Endothelial cell (in vitro differentiated cells): ENCODE results near the gene LRP5. TPM values are rescaled to one million over a fixed set of nuclear protein-coding genes. Genes with fewer than 3 reads are reported as not detected.

Experiments used
- DNase-seq: peaks from one replicate; pipeline ENCODE4 v3.0.0; 2021; ENCODE audit warnings: low spot score
- H3K27ac Mint-ChIP-seq: one replicate; pipeline ENCODE4 v1.8.0; 2021; ENCODE audit warnings: mixed read lengths, inconsistent platforms; ENCODE audit not compliant: unreplicated experiment
- H3K27me3 Mint-ChIP-seq: one replicate; pipeline ENCODE4 v1.8.0; 2021; ENCODE audit warnings: mild to moderate bottlenecking, moderate library complexity, mixed read lengths, inconsistent platforms; ENCODE audit not compliant: unreplicated experiment
- H3K36me3 Mint-ChIP-seq: one replicate; pipeline ENCODE4 v1.8.0; 2021; ENCODE audit warnings: mild to moderate bottlenecking, low read depth, mixed read lengths, inconsistent platforms; ENCODE audit not compliant: unreplicated experiment
- H3K4me1 Mint-ChIP-seq: one replicate; pipeline ENCODE4 v1.8.0; 2021; ENCODE audit warnings: mild to moderate bottlenecking, mixed read lengths, inconsistent platforms; ENCODE audit not compliant: unreplicated experiment
- H3K4me3 Mint-ChIP-seq: one replicate; pipeline ENCODE4 v1.8.0; 2021; ENCODE audit warnings: mild to moderate bottlenecking, mixed read lengths, inconsistent platforms; ENCODE audit not compliant: unreplicated experiment
- H3K9me3 Mint-ChIP-seq: one replicate; pipeline ENCODE4 v1.8.0; 2021; ENCODE audit warnings: mixed read lengths, inconsistent platforms; ENCODE audit not compliant: unreplicated experiment
- total RNA-seq: library from RNA; stranded (reverse); fragmentation: NEBNext Ultra II Directional; extraction: Animal tissue kit (Norgen Biotek cat#: 25700); gene quantifications from one replicate; pipeline ENCODE4 v1.2.1, GENCODE V29; 2021; ENCODE audit not compliant: unreplicated experiment
- TF ChIP-seq, protein P1 (sequence below): fragments of 200-600 bp; sonication (generic); IDR thresholded peaks from one replicate; pipeline ENCODE4 v1.5.0; 2021; ENCODE audit warnings: antibody characterized with exemption; ENCODE audit not compliant: unreplicated experiment

LRP5 gene
- total RNA-seq, 1 donor from 2014 or later: 72.3 TPM

DNA sequence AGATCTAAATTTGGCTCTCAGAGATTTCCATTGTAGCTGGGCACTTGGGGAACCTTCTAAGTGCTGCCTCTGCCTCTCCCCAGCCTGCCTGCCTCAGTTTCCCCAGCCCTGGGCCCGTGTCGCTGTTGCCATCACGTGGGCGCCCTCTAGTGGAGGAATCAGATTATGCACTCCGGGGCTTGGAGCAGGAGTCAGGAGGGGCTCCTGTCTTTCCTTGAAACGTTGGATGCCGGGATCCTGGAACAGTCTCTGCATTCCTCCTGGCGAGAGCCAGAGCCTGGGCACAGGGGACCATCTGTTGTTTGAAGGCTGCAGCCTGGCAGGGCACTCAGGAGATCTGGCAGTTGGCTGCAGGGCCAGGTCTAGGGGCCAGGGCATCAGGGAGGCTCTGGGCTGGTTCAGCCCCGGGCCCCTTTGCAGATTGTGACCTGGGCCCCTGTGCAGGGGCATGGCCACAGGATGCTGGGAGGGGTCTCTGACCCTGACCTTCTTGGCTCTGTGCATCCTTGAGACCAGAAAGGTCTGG lies 71.6 kb downstream of the LRP5 start:
- peaks cover 13% of the 10 kb centered on the region for H3K36me3 Mint-ChIP-seq
- no peak overlapping the region for H3K27ac Mint-ChIP-seq
- no peak overlapping the region for H3K4me3 Mint-ChIP-seq
- TF ChIP-seq, protein P1, sequence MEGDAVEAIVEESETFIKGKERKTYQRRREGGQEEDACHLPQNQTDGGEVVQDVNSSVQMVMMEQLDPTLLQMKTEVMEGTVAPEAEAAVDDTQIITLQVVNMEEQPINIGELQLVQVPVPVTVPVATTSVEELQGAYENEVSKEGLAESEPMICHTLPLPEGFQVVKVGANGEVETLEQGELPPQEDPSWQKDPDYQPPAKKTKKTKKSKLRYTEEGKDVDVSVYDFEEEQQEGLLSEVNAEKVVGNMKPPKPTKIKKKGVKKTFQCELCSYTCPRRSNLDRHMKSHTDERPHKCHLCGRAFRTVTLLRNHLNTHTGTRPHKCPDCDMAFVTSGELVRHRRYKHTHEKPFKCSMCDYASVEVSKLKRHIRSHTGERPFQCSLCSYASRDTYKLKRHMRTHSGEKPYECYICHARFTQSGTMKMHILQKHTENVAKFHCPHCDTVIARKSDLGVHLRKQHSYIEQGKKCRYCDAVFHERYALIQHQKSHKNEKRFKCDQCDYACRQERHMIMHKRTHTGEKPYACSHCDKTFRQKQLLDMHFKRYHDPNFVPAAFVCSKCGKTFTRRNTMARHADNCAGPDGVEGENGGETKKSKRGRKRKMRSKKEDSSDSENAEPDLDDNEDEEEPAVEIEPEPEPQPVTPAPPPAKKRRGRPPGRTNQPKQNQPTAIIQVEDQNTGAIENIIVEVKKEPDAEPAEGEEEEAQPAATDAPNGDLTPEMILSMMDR: peak; percentile 97
- H3K9me3 Mint-ChIP-seq: no peaks in the 10 kb centered on the region
- peak; percentile 75 for DNase-seq
- peaks cover 31% of the 10 kb centered on the region for H3K4me1 Mint-ChIP-seq
- H3K27me3 Mint-ChIP-seq: peaks cover 16% of the 10 kb centered on the region

DNA sequence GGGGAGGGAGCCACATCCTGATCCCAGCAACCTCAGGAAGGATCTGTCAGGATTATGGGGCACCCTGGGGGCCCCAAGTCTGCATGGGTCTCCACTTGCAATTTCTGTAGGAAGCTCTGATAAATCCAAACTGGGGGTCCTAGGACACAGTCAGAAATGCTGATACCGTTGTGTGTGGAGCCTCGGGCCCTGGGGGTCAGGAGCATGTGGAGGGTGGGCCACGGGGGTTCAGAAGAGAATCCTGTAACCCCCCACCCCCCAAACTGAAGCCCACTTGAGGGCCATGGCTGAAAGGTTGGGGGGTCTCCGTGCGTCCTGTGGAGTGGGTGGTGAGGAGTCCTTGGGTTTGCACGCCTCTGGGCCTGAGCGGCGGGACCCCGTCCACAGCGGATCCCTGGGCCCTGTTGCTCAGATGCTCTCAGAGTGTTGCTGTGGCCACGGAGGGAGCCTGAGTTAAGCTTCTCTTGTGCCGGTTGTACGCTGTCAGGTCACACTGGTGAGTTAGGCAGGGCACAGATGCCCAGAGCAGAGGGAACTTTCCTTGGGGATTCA lies 72.2 kb downstream of the LRP5 start:
- H3K4me1 Mint-ChIP-seq: peaks cover 25% of the 10 kb centered on the region
- H3K27me3 Mint-ChIP-seq: peaks cover 15% of the 10 kb centered on the region
- H3K4me3 Mint-ChIP-seq: no peak overlapping the region
- H3K27ac Mint-ChIP-seq: no peak overlapping the region
- peaks cover 13% of the 10 kb centered on the region for H3K36me3 Mint-ChIP-seq
- no peak for DNase-seq
- H3K9me3 Mint-ChIP-seq: no peaks in the 10 kb centered on the region
- TF ChIP-seq, protein P1: no peak

DNA sequence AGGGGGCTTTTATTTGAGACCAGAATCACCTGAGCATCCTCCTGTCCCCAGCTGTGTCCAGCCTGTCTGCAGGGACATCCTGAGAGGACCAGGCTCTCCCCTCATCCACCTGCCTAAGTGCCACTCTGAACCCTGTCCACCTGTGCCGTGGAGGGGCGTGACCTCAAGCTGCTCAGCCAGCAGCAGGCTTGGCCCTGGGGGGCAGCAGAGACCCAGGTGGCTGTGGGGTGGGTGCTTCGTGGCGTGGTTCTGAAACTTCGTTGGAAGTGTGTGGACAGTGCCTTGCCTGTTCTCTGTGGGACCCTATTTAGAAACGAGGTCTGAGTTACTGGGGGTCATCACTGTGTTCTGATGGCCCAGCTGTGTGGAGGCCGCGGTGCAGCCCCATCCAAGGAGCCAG lies 72.7 kb downstream of the LRP5 start:
- DNase-seq: no peak
- H3K27ac Mint-ChIP-seq: no peak overlapping the region
- no peak overlapping the region for H3K4me3 Mint-ChIP-seq
- H3K36me3 Mint-ChIP-seq: peaks cover 9% of the 10 kb centered on the region
- H3K4me1 Mint-ChIP-seq: peaks cover 20% of the 10 kb centered on the region
- TF ChIP-seq, protein P1: no peak
- peaks cover 11% of the 10 kb centered on the region for H3K27me3 Mint-ChIP-seq
- H3K9me3 Mint-ChIP-seq: no peaks in the 10 kb centered on the region

DNA sequence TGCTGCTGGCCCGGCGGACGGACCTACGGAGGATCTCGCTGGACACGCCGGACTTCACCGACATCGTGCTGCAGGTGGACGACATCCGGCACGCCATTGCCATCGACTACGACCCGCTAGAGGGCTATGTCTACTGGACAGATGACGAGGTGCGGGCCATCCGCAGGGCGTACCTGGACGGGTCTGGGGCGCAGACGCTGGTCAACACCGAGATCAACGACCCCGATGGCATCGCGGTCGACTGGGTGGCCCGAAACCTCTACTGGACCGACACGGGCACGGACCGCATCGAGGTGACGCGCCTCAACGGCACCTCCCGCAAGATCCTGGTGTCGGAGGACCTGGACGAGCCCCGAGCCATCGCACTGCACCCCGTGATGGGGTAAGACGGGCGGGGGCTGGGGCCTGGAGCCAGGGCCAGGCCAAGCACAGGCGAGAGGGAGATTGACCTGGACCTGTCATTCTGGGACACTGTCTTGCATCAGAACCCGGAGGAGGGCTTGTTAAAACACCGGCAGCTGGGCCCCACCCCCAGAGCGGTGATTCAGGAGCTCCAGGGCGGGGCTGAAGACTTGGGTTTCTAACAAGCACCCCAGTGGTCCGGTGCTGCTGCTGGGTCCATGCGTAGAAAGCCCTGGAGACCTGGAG lies 74.1 kb downstream of the LRP5 start:
- H3K4me3 Mint-ChIP-seq: no peak overlapping the region
- no peaks in the 10 kb centered on the region for H3K9me3 Mint-ChIP-seq
- H3K27ac Mint-ChIP-seq: no peak overlapping the region
- DNase-seq: no peak
- peaks cover 14% of the 10 kb centered on the region for H3K36me3 Mint-ChIP-seq
- peaks cover 9% of the 10 kb centered on the region for H3K4me1 Mint-ChIP-seq
- TF ChIP-seq, protein P1: no peak
- peaks cover 7% of the 10 kb centered on the region for H3K27me3 Mint-ChIP-seq

DNA sequence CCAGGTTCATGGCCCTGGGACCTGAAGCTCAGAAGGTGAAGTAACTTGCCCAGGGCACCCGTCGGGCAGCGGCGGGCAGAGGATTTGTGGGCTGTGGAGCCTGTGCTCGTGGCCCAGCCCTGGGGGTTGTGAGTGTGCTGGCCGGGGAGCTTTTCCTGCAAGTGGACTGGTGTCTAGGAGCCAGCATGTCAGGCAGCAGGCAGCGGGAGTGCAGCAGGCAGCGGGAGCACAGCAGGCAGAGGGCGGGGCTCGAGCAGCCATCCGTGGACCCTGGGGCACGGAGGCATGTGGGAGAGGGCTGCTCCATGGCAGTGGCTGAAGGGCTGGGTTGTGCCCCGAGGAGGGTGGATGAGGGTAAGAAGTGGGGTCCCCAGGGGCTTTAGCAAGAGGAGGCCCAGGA lies 75.4 kb downstream of the LRP5 start:
- Mint-ChIP-seq H3K4me3 (no peak overlapping the region), H3K27ac (no peak overlapping the region), H3K36me3 (peaks cover 18% of the 10 kb centered on the region), H3K27me3 (peaks cover 5% of the 10 kb centered on the region), H3K9me3 (no peaks in the 10 kb centered on the region), H3K4me1 (peaks cover 5% of the 10 kb centered on the region)
- DNase-seq: no peak
- TF ChIP-seq, protein P1: no peak
